GM18499 (cell line): Measurements from ENCODE around the gene PYHIN1.
"Not testable (repeated sequence)": the region's sequence is repeated elsewhere in the genome, so short reads cannot be mapped to it uniquely, and the experiment has no call there.

Source experiments
- ATAC-seq: cut with Tn5 transposase; IDR thresholded peaks from one replicate; pipeline ENCODE4 v1.9.1; 2021; ENCODE audit warnings: moderate number of reproducible peaks; ENCODE audit not compliant: insufficient read depth, unreplicated experiment

The PYHIN1 gene

GRCh38 chr1:158978730-158979129 is 47.4 kb downstream of the PYHIN1 start:
- no peak for ATAC-seq

GRCh38 chr1:158979229-158979628 is 47.9 kb downstream of the PYHIN1 start:
- no peak for ATAC-seq

GRCh38 chr1:158983235-158983634 is 51.9 kb downstream of the PYHIN1 start:
- ATAC-seq: no peak

GRCh38 chr1:158984386-158984785 is 53.0 kb downstream of the PYHIN1 start:
- no peak for ATAC-seq

- no peak for ATAC-seq
Observed at GRCh38 chr1:158989424-158989823, 58.1 kb downstream of the PYHIN1 start.

- no peak for ATAC-seq
Observed at GRCh38 chr1:158992787-158993312, 61.5 kb downstream of the PYHIN1 start.

GRCh38 chr1:158996998-158997397 is 65.6 kb downstream of the PYHIN1 start:
- no peak for ATAC-seq

- no peak for ATAC-seq
Observed at GRCh38 chr1:158998037-158998780, 66.9 kb downstream of the PYHIN1 start.

GRCh38 chr1:158998781-158999161 is 67.4 kb downstream of the PYHIN1 start:
- ATAC-seq: no peak

GRCh38 chr1:158999316-159000069 is 68.1 kb downstream of the PYHIN1 start:
- ATAC-seq: no peak

- ATAC-seq: no peak
Observed at GRCh38 chr1:159000070-159000409, 68.7 kb downstream of the PYHIN1 start.

GRCh38 chr1:159000625-159001024 is 69.3 kb downstream of the PYHIN1 start:
- no peak for ATAC-seq

GRCh38 chr1:159005161-159005560 is 73.8 kb downstream of the PYHIN1 start:
- no peak for ATAC-seq

- ATAC-seq: no peak
Observed at GRCh38 chr1:159005676-159006075, 74.3 kb downstream of the PYHIN1 start.

GRCh38 chr1:159006210-159006807 is 75.0 kb downstream of the PYHIN1 start:
- ATAC-seq: not testable (repeated sequence)

GRCh38 chr1:159007726-159008125 is 76.4 kb downstream of the PYHIN1 start:
- no peak for ATAC-seq

GRCh38 chr1:159008744-159009188 is 77.4 kb downstream of the PYHIN1 start:
- peak; percentile 44 for ATAC-seq

GRCh38 chr1:159009287-159009686 is 77.9 kb downstream of the PYHIN1 start:
- no peak for ATAC-seq

GRCh38 chr1:159009704-159010361 is 78.5 kb downstream of the PYHIN1 start, which contains the start of gene IFI16:
TSS of gene IFI16 (plus strand) at chr1:159009907. CDS start at chr1:159014681, 4,774 bp downstream.
- peak; percentile 45 for ATAC-seq

- ATAC-seq: no peak
Observed at GRCh38 chr1:159010391-159010790, 79.0 kb downstream of the PYHIN1 start.
